Thyroid gland (tissue), 4 donors: ENCODE results near the gene OSTF1. TPM values are rescaled to one million over a fixed set of nuclear protein-coding genes. Genes with fewer than 3 reads are reported as not detected.
A peak's percentile ranks its signal among the peaks of the same experiment; 100 is the strongest.

ENCODE experiments used
- DNase-seq, 2 donors: peaks; one replicate each; pipeline ENCODE4 v3.0.0-alpha.2; 2019
- H3K27ac ChIP-seq, 3 donors: fragments of 200-600 bp; sonication (generic); 1 replicate in 2 of 3; 2 replicates in 1 of 3; pipeline ENCODE4 v1.5.1; 2016 to 2019; ENCODE audit warnings: mild to moderate bottlenecking in 1 of 3, moderate library complexity in 1 of 3
- H3K27me3 ChIP-seq: fragments of 200-600 bp; sonication (generic); one replicate; pipeline ENCODE4 v1.5.1; 2019
- H3K36me3 ChIP-seq, 2 donors: fragments of 200-600 bp; sonication (generic); one replicate each; pipeline ENCODE4 v1.5.1; 2016 to 2019
- H3K4me1 ChIP-seq, 2 donors: fragments of 200-600 bp; sonication (generic); one replicate each; pipeline ENCODE4 v1.5.1; 2017 to 2019
- H3K4me3 ChIP-seq, 3 donors: fragments of 200-600 bp; sonication (generic); replicated peaks in 1 of 3; 1 replicate in 2 of 3; 2 replicates in 1 of 3; pipeline ENCODE4 v1.5.1; 2016; ENCODE audit warnings: mild to moderate bottlenecking in 1 of 3
- H3K9me3 ChIP-seq: fragments of 200-600 bp; sonication (generic); one replicate; pipeline ENCODE4 v1.5.1; 2017
- POLR2A ChIP-seq, 2 donors: fragments of 450-650 bp; IDR thresholded peaks; one replicate each; pipeline ENCODE4 v1.6.1; 2017; ENCODE audit warnings: antibody characterized with exemption in 2 of 2, mild to moderate bottlenecking in 2 of 2, moderate library complexity in 1 of 2
- WGBS, 2 donors: methylation state at CpG; one replicate each; pipeline ENCODE4 v1.1.5; 2017; 5-methylcytosine and 5-hydroxymethylcytosine counted together
- intact Hi-C: fragments of 100-400 bp; cut with DNase I; formaldehyde crosslinking; loops from one replicate; pipeline ENCODE4 v1.15.1; 2023
- total RNA-seq, 4 donors: library from RNA; depleted of rRNA; stranded (reverse); fragments of >200 nt; gene quantifications; one replicate each; pipeline ENCODE4 v1.2.3, GENCODE V29; 2016
- TF ChIP-seq, protein P1 (sequence below), 6 experiments: fragments of 200-600 bp in 3 of 6; fragments of 450-650 bp in 3 of 6; sonication (generic) in 3 of 6; IDR thresholded peaks; one replicate each; pipeline ENCODE4 v1.5.1; 2016 to 2019; ENCODE audit warnings: antibody characterized with exemption in 6 of 6, mild to moderate bottlenecking in 2 of 6, inconsistent platforms in 1 of 6, moderate library complexity in 1 of 6

The OSTF1 gene, protein sequence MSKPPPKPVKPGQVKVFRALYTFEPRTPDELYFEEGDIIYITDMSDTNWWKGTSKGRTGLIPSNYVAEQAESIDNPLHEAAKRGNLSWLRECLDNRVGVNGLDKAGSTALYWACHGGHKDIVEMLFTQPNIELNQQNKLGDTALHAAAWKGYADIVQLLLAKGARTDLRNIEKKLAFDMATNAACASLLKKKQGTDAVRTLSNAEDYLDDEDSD
- 10 to 100 TPM; 34.7 to 36.6 (median 35.6) TPM for total RNA-seq

DNA sequence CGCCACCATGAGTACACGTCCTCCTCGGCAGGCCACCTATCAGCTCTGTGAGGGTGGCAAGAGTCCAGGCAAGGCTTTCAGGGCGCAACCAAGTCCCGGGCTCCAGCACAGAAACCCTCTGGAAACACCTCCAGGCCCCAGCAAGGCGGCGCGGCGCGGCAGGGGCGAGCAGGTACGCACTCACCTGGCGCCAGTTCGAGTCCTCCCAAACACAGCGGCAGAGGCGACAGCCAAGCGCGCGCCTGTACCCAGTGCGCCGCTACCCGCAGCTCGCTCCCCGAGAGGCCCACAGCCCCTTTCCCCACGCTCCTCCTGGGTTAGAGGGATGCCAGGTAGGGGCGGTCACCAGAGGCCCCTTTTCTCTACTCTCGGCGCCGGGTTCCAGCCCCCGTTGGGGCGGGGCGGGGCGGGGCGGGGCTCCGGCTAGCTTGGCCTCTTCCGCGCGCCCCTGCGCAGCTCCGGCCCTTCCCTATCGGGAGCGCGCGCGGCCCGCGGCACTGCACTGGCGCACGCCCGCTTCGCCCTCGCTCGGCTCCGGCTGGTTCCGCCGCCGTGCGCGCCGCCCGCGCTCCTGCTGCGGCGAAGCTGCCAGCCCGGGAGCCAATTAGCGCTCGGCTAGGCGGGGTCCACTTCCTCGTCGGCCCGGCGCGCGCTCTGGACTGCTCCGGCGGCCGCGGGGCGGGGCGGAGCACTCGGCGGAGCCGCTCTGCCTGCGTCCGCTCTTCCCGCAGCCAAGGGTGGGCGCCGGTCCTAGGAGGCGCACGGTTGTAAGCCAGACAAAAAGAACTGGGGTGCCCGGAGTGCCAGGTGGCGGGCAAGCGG lies at the start of gene OSTF1, which contains the start of gene NMRK1:
OSTF1 (plus strand) TSS at position 691 of the 822 bp plus-strand sequence. CDS start 179 bp downstream, outside the sequence.
NMRK1 (minus strand) TSS at position 332 of the 822 bp plus-strand sequence. CDS start 5,040 bp downstream, outside the sequence.
- Histone ChIP-seq H3K27me3 (no peaks in the 10 kb centered on the region), H3K27ac (peak within 1 kb of the TSS; percentile 94 to 99 (median 99)), H3K9me3 (no peaks in the 10 kb centered on the region), H3K4me1 (peaks cover 35 to 45% of the 10 kb centered on the region in 2 donors), H3K4me3 (peak within 1 kb of the TSS; percentile 76 to 96 (median 95)), H3K36me3 (no peaks in the 10 kb centered on the region)
- 0% methylated on average over 12 to 33 of the region's 93 CpGs for WGBS, 2 donors
- intact Hi-C loops = loop anchor here (10.0 kb wide), 1 partner anchor 63 kb away; the partner anchor contains the start of gene CARNMT1
- TF ChIP-seq, protein P1, sequence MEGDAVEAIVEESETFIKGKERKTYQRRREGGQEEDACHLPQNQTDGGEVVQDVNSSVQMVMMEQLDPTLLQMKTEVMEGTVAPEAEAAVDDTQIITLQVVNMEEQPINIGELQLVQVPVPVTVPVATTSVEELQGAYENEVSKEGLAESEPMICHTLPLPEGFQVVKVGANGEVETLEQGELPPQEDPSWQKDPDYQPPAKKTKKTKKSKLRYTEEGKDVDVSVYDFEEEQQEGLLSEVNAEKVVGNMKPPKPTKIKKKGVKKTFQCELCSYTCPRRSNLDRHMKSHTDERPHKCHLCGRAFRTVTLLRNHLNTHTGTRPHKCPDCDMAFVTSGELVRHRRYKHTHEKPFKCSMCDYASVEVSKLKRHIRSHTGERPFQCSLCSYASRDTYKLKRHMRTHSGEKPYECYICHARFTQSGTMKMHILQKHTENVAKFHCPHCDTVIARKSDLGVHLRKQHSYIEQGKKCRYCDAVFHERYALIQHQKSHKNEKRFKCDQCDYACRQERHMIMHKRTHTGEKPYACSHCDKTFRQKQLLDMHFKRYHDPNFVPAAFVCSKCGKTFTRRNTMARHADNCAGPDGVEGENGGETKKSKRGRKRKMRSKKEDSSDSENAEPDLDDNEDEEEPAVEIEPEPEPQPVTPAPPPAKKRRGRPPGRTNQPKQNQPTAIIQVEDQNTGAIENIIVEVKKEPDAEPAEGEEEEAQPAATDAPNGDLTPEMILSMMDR (IDR thresholded peaks at IDR 0.05) = peak in 1 of 6 experiments; percentile 5
- TF ChIP-seq POLR2A (IDR thresholded peaks at IDR 0.05) = peak; percentile 85 to 97
- DNase-seq = peak; percentile 97

DNA sequence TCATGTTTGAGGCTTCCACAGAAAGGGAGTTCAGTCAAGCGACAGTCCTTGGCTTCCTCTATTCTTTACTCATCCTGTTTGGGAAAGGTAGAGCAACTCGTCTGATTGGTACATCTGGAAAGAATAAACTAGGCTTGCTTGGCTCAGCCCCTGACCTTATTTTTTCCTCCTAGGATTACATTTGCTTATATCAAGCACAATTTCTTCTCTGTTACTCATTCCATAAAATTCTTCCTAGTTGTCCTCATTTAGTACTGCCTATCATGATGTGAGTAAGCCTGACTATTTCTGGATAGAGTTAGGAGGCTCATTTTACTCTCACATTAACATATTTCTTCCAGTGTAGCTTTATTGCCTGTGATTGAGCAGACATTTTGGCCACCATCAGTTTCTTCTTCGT lies 49.3 kb upstream of the OSTF1 start:
- no peaks in the 10 kb centered on the region for H3K9me3 ChIP-seq
- H3K36me3 ChIP-seq = no peaks in the 10 kb centered on the region
- peaks cover 0 to 3% of the 10 kb centered on the region in 2 donors for H3K4me1 ChIP-seq
- 80 to 81% methylated on average over 3 of the region's 3 CpGs for WGBS, 2 donors
- intact Hi-C loops = no loop called here
- H3K4me3 ChIP-seq = no peak overlapping the region
- no peak for DNase-seq
- no peak overlapping the region for H3K27ac ChIP-seq
- no peak for TF ChIP-seq POLR2A (IDR thresholded peaks at IDR 0.05)
- TF ChIP-seq, protein P1 (IDR thresholded peaks at IDR 0.05) = no peak
- H3K27me3 ChIP-seq = no peaks in the 10 kb centered on the region

- Histone ChIP-seq H3K27me3 (no peaks in the 10 kb centered on the region), H3K9me3 (no peaks in the 10 kb centered on the region), H3K36me3 (no peaks in the 10 kb centered on the region), H3K27ac (no peak overlapping the region), H3K4me3 (no peak overlapping the region), H3K4me1 (no peaks in the 10 kb centered on the region)
- intact Hi-C loops = no loop called here
- WGBS, 2 donors = 82 to 83% methylated on average over 3 of the region's 3 CpGs
- TF ChIP-seq POLR2A (IDR thresholded peaks at IDR 0.05) = no peak
- TF ChIP-seq, protein P1 (IDR thresholded peaks at IDR 0.05) = no peak
- no peak for DNase-seq
Observed at GRCh38 chr9:75039801-75040200, 48.5 kb upstream of the OSTF1 start.

DNA sequence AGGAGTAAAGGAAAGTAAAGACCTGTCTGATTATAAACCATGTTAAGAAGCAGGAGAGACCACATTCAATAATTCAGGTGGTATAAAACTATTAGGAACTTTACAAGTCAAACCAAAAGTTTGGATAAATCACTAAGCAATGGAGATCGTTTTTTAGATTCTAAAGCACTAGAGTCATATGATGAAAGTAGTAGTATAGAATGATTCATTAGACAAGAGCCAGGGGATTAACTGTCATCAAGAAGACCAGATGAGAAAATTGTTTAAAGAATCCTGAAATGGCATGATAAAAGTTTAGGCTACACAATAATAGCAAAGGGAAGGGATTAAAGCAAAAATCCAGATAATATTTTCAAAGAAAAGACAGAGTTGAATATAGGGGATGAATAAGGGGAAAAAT lies 47.3 kb upstream of the OSTF1 start:
- intact Hi-C loops = no loop called here
- H3K9me3 ChIP-seq = no peaks in the 10 kb centered on the region

More for the DNA sequence above, 47.3 kb upstream of the OSTF1 start:
- no peak overlapping the region for H3K27ac ChIP-seq
- 85 to 86% methylated on average over 1 of the region's 1 CpG for WGBS, 2 donors
- no peaks in the 10 kb centered on the region for H3K27me3 ChIP-seq
- H3K4me3 ChIP-seq = no peak overlapping the region
- no peaks in the 10 kb centered on the region for H3K4me1 ChIP-seq
- H3K36me3 ChIP-seq = no peaks in the 10 kb centered on the region
- no peak for TF ChIP-seq POLR2A (IDR thresholded peaks at IDR 0.05)
- TF ChIP-seq, protein P1 (IDR thresholded peaks at IDR 0.05) = no peak
- DNase-seq = no peak
